VCaP (cell line): ENCODE measurements around the gene DOCK8.

Experiments
- H3K27ac ChIP-seq: fragments of 450-650 bp; 2 replicates; pipeline ENCODE4 v1.5.1; 2017
- TF ChIP-seq, protein P1 (sequence below): fragments of 450-650 bp; conservative IDR thresholded peaks from 2 replicates; pipeline ENCODE4 v1.5.1; 2017; ENCODE audit warnings: mild to moderate bottlenecking, moderate library complexity

The DOCK8 gene

DNA sequence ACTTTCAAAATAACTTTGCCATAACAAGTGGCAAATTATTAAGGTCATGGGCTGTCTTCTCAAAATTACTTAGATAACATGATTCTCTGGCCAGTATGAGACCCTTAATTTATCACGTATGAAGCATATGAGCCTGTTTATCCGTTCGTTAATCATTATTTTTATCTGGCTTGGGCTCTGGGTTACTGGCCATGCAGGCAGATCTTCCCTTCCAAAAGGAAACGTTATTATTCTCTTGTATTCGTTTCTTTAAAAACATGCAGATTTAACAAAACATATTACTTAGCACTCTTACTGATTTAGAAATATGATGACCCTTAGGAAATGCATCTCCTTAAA is 148.6 kb downstream of the DOCK8 start:
- no peak overlapping the region for H3K27ac ChIP-seq
- TF ChIP-seq, protein P1, sequence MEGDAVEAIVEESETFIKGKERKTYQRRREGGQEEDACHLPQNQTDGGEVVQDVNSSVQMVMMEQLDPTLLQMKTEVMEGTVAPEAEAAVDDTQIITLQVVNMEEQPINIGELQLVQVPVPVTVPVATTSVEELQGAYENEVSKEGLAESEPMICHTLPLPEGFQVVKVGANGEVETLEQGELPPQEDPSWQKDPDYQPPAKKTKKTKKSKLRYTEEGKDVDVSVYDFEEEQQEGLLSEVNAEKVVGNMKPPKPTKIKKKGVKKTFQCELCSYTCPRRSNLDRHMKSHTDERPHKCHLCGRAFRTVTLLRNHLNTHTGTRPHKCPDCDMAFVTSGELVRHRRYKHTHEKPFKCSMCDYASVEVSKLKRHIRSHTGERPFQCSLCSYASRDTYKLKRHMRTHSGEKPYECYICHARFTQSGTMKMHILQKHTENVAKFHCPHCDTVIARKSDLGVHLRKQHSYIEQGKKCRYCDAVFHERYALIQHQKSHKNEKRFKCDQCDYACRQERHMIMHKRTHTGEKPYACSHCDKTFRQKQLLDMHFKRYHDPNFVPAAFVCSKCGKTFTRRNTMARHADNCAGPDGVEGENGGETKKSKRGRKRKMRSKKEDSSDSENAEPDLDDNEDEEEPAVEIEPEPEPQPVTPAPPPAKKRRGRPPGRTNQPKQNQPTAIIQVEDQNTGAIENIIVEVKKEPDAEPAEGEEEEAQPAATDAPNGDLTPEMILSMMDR: no peak

GRCh38 chr9:365436-365835 is 150.8 kb downstream of the DOCK8 start:
- TF ChIP-seq, protein P1: no peak
- H3K27ac ChIP-seq: no peak overlapping the region

- TF ChIP-seq, protein P1: no peak
- H3K27ac ChIP-seq: no peak overlapping the region
These were observed 152.0 kb downstream of the DOCK8 start for GRCh38 chr9:366620-367019.

DNA sequence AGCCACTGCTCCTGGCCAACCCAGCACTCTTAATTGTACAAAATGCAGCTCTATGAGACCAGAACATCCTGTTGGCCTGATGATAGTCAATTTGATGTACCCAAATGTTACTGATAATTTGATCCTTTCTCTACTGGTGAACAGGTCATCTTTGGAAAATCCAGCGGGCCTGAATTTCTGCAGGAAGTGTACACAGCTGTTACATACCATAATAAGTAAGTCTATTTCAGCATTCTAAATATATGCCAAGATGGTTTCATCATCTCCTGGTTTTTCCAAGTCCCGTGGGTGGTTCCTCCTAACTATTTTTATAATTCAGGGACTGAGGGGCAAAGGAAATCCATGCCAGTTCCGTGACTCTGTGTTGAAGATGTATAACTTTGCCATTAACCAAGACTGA is 155.4 kb downstream of the DOCK8 start:
- TF ChIP-seq, protein P1: no peak
- H3K27ac ChIP-seq: no peak overlapping the region

DNA sequence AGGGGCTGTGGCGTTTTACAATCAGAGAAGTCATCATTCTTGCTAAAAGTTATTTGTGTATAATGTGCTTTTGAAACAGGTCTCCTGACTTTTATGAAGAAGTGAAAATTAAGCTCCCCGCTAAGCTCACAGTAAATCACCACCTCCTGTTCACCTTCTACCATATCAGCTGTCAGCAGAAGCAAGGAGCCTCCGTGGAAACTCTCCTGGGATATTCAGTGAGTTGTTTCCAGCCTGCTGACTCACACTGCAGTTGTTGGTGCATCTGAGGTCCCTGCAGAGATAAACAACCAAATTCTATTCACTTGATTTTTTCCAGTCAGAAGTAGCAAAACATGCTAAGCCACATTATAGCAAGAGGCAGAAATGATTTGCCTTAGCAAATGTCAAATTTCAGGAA is 156.7 kb downstream of the DOCK8 start:
- no peak overlapping the region for H3K27ac ChIP-seq
- TF ChIP-seq, protein P1: no peak

DNA sequence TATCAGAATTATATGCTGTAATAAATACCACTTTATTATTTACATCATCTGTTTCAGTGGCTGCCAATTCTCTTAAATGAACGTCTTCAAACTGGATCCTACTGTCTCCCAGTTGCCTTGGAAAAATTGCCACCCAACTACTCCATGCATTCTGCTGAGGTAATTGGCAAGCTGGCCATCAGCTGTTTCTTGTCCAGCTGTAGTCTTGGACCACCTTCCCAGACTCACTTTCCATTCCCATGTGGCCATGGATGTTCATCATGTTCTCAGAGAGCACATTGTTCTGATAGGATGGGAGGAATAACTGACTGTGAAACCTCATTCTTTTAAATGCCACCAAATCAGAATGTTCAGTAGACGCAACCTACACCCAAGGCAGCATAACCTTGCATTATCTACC is 157.5 kb downstream of the DOCK8 start:
- TF ChIP-seq, protein P1: no peak
- H3K27ac ChIP-seq: no peak overlapping the region

GRCh38 chr9:373759-374206 is 159.1 kb downstream of the DOCK8 start:
- TF ChIP-seq, protein P1: no peak
- no peak overlapping the region for H3K27ac ChIP-seq

GRCh38 chr9:374736-375135 is 160.1 kb downstream of the DOCK8 start:
- no peak overlapping the region for H3K27ac ChIP-seq

More at GRCh38 chr9:374736-375135, 160.1 kb downstream of the DOCK8 start:
- TF ChIP-seq, protein P1: no peak
